ENCODE results near the gene TRIM71. TPM values are rescaled to one million over a fixed set of nuclear protein-coding genes. Genes with fewer than 3 reads are reported as not detected.

The TRIM71 gene
- total and polyA plus RNA-seq, 8 donors: under 0.01 to 2.8 (median 0.12) TPM; not detected in 3

- intact Hi-C loops (cut with DNase I; ENCODE audit: low total_unique reads): no loop called here
- 38 to 52% (median 47%) methylated on average over 41 of the region's 41 CpGs for WGBS, 5 donors
- no peaks in the 10 kb centered on the region for H3K36me3 ChIP-seq
- no peak overlapping the region for H3K27ac ChIP-seq
- peaks cover 22 to 87% (median 70%) of the 10 kb centered on the region in 3 donors for H3K27me3 ChIP-seq
- no peak overlapping the region for H3K4me3 ChIP-seq
- peaks cover 0 to 17% (median 5%) of the 10 kb centered on the region in 4 donors for H3K9me3 ChIP-seq
- peak in 1 of 2 donors; percentile 78 for DNase-seq
- peaks cover 27 to 43% (median 36%) of the 10 kb centered on the region in 4 donors for H3K4me1 ChIP-seq
- no peak for TF ChIP-seq POLR2AphosphoS5 (IDR thresholded peaks at IDR 0.05)
- no peak for TF ChIP-seq EP300 (IDR thresholded peaks at IDR 0.05)
- TF ChIP-seq CTCF (IDR thresholded peaks at IDR 0.05): no peak
- TF ChIP-seq POLR2A (IDR thresholded peaks at IDR 0.05): no peak
Observed at GRCh38 chr3:32819551-32820348, 2.0 kb downstream of the TRIM71 start.

GRCh38 chr3:32820430-32820829, 2.6 kb downstream of the TRIM71 start:
- Histone ChIP-seq H3K4me3 (no peak overlapping the region), H3K27me3 (peaks cover 22 to 87% (median 67%) of the 10 kb centered on the region in 3 donors)

GRCh38 chr3:32820971-32821685, 3.3 kb downstream of the TRIM71 start:
- intact Hi-C loops (cut with DNase I; ENCODE audit: low total_unique reads): no loop called here
- Histone ChIP-seq H3K36me3 (no peaks in the 10 kb centered on the region), H3K27ac (peak overlapping the region in 1 of 5 donors; percentile 8), H3K4me1 (peaks cover 27 to 42% (median 34%) of the 10 kb centered on the region in 4 donors), H3K9me3 (peaks cover 0 to 17% (median 5%) of the 10 kb centered on the region in 4 donors), H3K27me3 (peaks cover 22 to 81% (median 60%) of the 10 kb centered on the region in 3 donors), H3K4me3 (peak overlapping the region in 2 of 4 donors; percentile 19 to 26)
- no peak for DNase-seq
- WGBS, 5 donors: 48 to 67% (median 61%) methylated on average over 12 of the region's 12 CpGs
- TF ChIP-seq POLR2AphosphoS5 (IDR thresholded peaks at IDR 0.05): no peak
- TF ChIP-seq POLR2A (IDR thresholded peaks at IDR 0.05): no peak
- no peak for TF ChIP-seq CTCF (IDR thresholded peaks at IDR 0.05)
- TF ChIP-seq EP300 (IDR thresholded peaks at IDR 0.05): no peak

More at GRCh38 chr3:32820430-32820829, 2.6 kb downstream of the TRIM71 start:
- no peak for DNase-seq
- TF ChIP-seq EP300 (IDR thresholded peaks at IDR 0.05) (no peak), POLR2AphosphoS5 (IDR thresholded peaks at IDR 0.05) (no peak), POLR2A (IDR thresholded peaks at IDR 0.05) (no peak), CTCF (IDR thresholded peaks at IDR 0.05) (no peak)
- H3K27ac ChIP-seq: no peak overlapping the region
- 75 to 88% (median 79%) methylated on average over 2 of the region's 2 CpGs for WGBS, 5 donors
- intact Hi-C loops (cut with DNase I; ENCODE audit: low total_unique reads): no loop called here
- H3K36me3 ChIP-seq: no peaks in the 10 kb centered on the region
- H3K9me3 ChIP-seq: peaks cover 0 to 17% (median 5%) of the 10 kb centered on the region in 4 donors
- H3K4me1 ChIP-seq: peaks cover 27 to 43% (median 36%) of the 10 kb centered on the region in 4 donors

GRCh38 chr3:32821686-32822296, 4.0 kb downstream of the TRIM71 start:
- Histone ChIP-seq H3K4me3 (peak overlapping the region in 2 of 4 donors; percentile 19 to 26), H3K4me1 (peaks cover 21 to 35% (median 29%) of the 10 kb centered on the region in 4 donors), H3K9me3 (peaks cover 0 to 17% (median 5%) of the 10 kb centered on the region in 4 donors), H3K36me3 (no peaks in the 10 kb centered on the region), H3K27me3 (peaks cover 20 to 74% (median 54%) of the 10 kb centered on the region in 3 donors), H3K27ac (peak overlapping the region in 1 of 5 donors; percentile 8)
- WGBS, 5 donors: 22 to 33% (median 26%) methylated on average over 29 to 44 of the region's 44 CpGs
- TF ChIP-seq POLR2A (IDR thresholded peaks at IDR 0.05) (no peak), EP300 (IDR thresholded peaks at IDR 0.05) (no peak), CTCF (IDR thresholded peaks at IDR 0.05) (no peak), POLR2AphosphoS5 (IDR thresholded peaks at IDR 0.05) (no peak)
- intact Hi-C loops (cut with DNase I; ENCODE audit: low total_unique reads): no loop called here
- peak; percentile 47 to 65 for DNase-seq
